Parathyroid adenoma (tissue), 2 donors: ENCODE measurements around the gene GPATCH11.

Experiments used
- H2AFZ ChIP-seq: fragments of 300-600 bp; sonication (generic); one replicate; pipeline ENCODE4 v1.7.0; 2017; ENCODE audit warnings: antibody characterized with exemption, mild to moderate bottlenecking
- H3K27ac ChIP-seq: fragments of 300-600 bp; sonication (generic); one replicate; pipeline ENCODE4 v1.7.0; 2017
- H3K27me3 ChIP-seq: fragments of 300-600 bp; sonication (generic); one replicate; pipeline ENCODE4 v1.7.0; 2017; ENCODE audit warnings: low read length; ENCODE audit not compliant: control insufficient read depth, insufficient read depth
- H3K36me3 ChIP-seq: fragments of 300-600 bp; sonication (generic); one replicate; pipeline ENCODE4 v1.7.0; 2017; ENCODE audit warnings: low read length; ENCODE audit not compliant: control insufficient read depth, insufficient read depth
- H3K4me1 ChIP-seq: fragments of 300-600 bp; sonication (generic); one replicate; pipeline ENCODE4 v1.7.0; 2017; ENCODE audit warnings: control low read depth
- H3K4me2 ChIP-seq: fragments of 300-600 bp; sonication (generic); one replicate; pipeline ENCODE4 v1.7.0; 2017; ENCODE audit warnings: low read length
- H3K4me3 ChIP-seq: fragments of 300-600 bp; sonication (generic); one replicate; pipeline ENCODE4 v1.7.0; 2017; ENCODE audit warnings: low read depth, low read length
- H3K79me2 ChIP-seq: fragments of 300-600 bp; sonication (generic); one replicate; pipeline ENCODE4 v1.7.0; 2017; ENCODE audit warnings: control low read depth
- H3K9ac ChIP-seq: fragments of 300-600 bp; sonication (generic); one replicate; pipeline ENCODE4 v1.7.0; 2017; ENCODE audit warnings: mild to moderate bottlenecking
- H3K9me3 ChIP-seq: fragments of 300-600 bp; sonication (generic); one replicate; pipeline ENCODE4 v1.7.0; 2017; ENCODE audit warnings: low read length; ENCODE audit not compliant: control insufficient read depth
- TF ChIP-seq, protein P1 (sequence below): fragments of 300-600 bp; sonication (generic); IDR thresholded peaks from one replicate; pipeline ENCODE4 v1.7.0; 2017; ENCODE audit warnings: antibody characterized with exemption, mild to moderate bottlenecking
- donor health status: primary hyperparathyroidism.

GPATCH11 gene

GRCh38 chr2:37059841-37060240, 24.5 kb upstream of the GPATCH11 start:
- Histone ChIP-seq H3K4me3 (no peak overlapping the region), H3K79me2 (no peaks in the 10 kb centered on the region), H3K9me3 (no peaks in the 10 kb centered on the region), H3K4me1 (no peaks in the 10 kb centered on the region), H3K4me2 (no peak overlapping the region), H3K9ac (no peak overlapping the region), H3K27me3 (no peaks in the 10 kb centered on the region), H3K36me3 (no peaks in the 10 kb centered on the region), H3K27ac (no peak overlapping the region), H2AFZ (no peak overlapping the region)
- TF ChIP-seq, protein P1, sequence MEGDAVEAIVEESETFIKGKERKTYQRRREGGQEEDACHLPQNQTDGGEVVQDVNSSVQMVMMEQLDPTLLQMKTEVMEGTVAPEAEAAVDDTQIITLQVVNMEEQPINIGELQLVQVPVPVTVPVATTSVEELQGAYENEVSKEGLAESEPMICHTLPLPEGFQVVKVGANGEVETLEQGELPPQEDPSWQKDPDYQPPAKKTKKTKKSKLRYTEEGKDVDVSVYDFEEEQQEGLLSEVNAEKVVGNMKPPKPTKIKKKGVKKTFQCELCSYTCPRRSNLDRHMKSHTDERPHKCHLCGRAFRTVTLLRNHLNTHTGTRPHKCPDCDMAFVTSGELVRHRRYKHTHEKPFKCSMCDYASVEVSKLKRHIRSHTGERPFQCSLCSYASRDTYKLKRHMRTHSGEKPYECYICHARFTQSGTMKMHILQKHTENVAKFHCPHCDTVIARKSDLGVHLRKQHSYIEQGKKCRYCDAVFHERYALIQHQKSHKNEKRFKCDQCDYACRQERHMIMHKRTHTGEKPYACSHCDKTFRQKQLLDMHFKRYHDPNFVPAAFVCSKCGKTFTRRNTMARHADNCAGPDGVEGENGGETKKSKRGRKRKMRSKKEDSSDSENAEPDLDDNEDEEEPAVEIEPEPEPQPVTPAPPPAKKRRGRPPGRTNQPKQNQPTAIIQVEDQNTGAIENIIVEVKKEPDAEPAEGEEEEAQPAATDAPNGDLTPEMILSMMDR: no peak

DNA sequence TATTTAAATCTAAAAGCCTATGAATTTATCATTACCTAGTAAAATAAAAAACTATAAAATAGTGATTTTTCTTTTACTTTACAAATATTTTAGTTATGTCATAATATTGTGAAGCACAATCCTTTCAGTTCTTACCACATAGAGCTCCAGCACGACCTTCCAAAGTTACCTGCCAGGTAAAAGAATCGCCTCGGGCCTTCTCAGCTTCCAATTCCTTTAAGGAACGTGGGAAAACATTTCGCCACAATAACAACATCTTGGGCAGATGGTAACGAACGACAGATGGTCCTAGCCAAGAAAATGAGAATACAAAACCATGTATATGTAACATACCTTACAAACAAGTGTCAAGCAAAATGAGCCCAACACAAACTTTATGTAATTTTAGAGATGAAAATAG, 23.9 kb upstream of the GPATCH11 start:
- H3K9ac ChIP-seq: no peak overlapping the region
- H3K4me2 ChIP-seq: no peak overlapping the region
- no peaks in the 10 kb centered on the region for H3K36me3 ChIP-seq
- no peak overlapping the region for H2AFZ ChIP-seq
- H3K27ac ChIP-seq: no peak overlapping the region
- no peaks in the 10 kb centered on the region for H3K9me3 ChIP-seq
- no peak overlapping the region for H3K4me3 ChIP-seq
- no peaks in the 10 kb centered on the region for H3K79me2 ChIP-seq
- TF ChIP-seq, protein P1: no peak
- H3K4me1 ChIP-seq: no peaks in the 10 kb centered on the region
- H3K27me3 ChIP-seq: no peaks in the 10 kb centered on the region

DNA sequence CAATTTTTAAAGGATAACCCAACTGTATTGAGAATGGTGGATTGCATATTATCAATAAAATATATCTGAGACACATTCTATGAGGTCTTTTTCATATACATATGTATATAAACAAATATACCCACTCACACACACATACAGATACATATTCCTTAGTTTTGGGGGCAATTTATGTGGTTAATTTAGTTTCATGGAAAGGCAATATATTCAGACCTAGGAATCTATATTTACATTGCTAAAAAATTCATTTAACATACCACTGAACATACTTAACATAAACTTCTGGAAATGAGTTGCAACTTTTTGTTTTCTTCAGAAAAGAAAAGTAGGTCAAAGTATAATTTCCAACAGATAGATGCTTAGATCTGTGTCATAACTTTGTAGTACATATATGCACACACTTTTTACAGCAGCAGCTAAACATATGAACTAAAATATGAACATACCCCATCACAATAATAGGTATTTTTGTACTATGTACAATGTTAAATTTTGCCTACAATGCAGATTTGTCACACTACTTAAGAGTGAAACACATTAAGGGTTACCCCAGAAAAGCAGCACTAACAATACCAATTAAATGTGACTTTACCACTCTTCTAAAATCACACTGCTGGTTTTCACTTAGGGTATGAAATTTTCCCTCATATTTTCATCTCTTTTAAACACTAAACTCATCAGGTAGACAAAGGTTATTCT, 23.2 kb upstream of the GPATCH11 start:
- H2AFZ ChIP-seq: no peak overlapping the region
- no peaks in the 10 kb centered on the region for H3K9me3 ChIP-seq
- H3K4me1 ChIP-seq: no peaks in the 10 kb centered on the region
- H3K4me3 ChIP-seq: no peak overlapping the region
- H3K9ac ChIP-seq: no peak overlapping the region
- no peak overlapping the region for H3K27ac ChIP-seq
- TF ChIP-seq, protein P1: no peak
- H3K36me3 ChIP-seq: no peaks in the 10 kb centered on the region
- no peaks in the 10 kb centered on the region for H3K79me2 ChIP-seq
- H3K27me3 ChIP-seq: no peaks in the 10 kb centered on the region
- no peak overlapping the region for H3K4me2 ChIP-seq

GRCh38 chr2:37061776-37062175, 22.5 kb upstream of the GPATCH11 start:
- H3K4me1 ChIP-seq: no peaks in the 10 kb centered on the region
- H3K9ac ChIP-seq: no peak overlapping the region
- TF ChIP-seq, protein P1: no peak
- no peak overlapping the region for H3K4me3 ChIP-seq
- no peaks in the 10 kb centered on the region for H3K36me3 ChIP-seq
- H3K27me3 ChIP-seq: no peaks in the 10 kb centered on the region
- no peaks in the 10 kb centered on the region for H3K79me2 ChIP-seq
- no peak overlapping the region for H2AFZ ChIP-seq
- no peaks in the 10 kb centered on the region for H3K9me3 ChIP-seq
- no peak overlapping the region for H3K4me2 ChIP-seq
- no peak overlapping the region for H3K27ac ChIP-seq

GRCh38 chr2:37068686-37069085, 15.6 kb upstream of the GPATCH11 start:
- TF ChIP-seq, protein P1: no peak
- no peak overlapping the region for H3K27ac ChIP-seq
- no peaks in the 10 kb centered on the region for H3K36me3 ChIP-seq
- no peaks in the 10 kb centered on the region for H3K27me3 ChIP-seq
- H3K9me3 ChIP-seq: no peaks in the 10 kb centered on the region
- no peaks in the 10 kb centered on the region for H3K4me1 ChIP-seq
- H3K79me2 ChIP-seq: no peaks in the 10 kb centered on the region
- H3K4me2 ChIP-seq: no peak overlapping the region
- H3K9ac ChIP-seq: no peak overlapping the region
- no peak overlapping the region for H2AFZ ChIP-seq
- no peak overlapping the region for H3K4me3 ChIP-seq
